Effector memory CD8-positive, alpha-beta T cell (primary cell): ENCODE results near the gene TYMS.

Source experiments
- ATAC-seq: fragments of 150-1000 bp; cut with Tn5 transposase; replicated peaks from 2 replicates; pipeline ENCODE4 v1.10.0; 2021; ENCODE audit warnings: mild to moderate bottlenecking, moderate library complexity
- DNase-seq, 3 experiments: peaks; one replicate each; pipeline ENCODE4 v3.0.0; 2021
- H3K27ac Mint-ChIP-seq, 2 donors: one replicate each; pipeline ENCODE4 v1.8.0; 2022; ENCODE audit warnings: mild to moderate bottlenecking in 2 of 2, mixed read lengths in 2 of 2, moderate library complexity in 2 of 2
- H3K27me3 Mint-ChIP-seq, 2 donors: one replicate each; pipeline ENCODE4 v1.8.0; 2022; ENCODE audit warnings: mixed read lengths in 2 of 2
- H3K36me3 Mint-ChIP-seq: one replicate; pipeline ENCODE4 v1.8.0; 2022; ENCODE audit warnings: mild to moderate bottlenecking, moderate library complexity, mixed read lengths; ENCODE audit not compliant: insufficient read depth
- H3K4me1 Mint-ChIP-seq, 2 donors: one replicate each; pipeline ENCODE4 v1.8.0; 2022; ENCODE audit warnings: low read depth in 2 of 2, mixed read lengths in 2 of 2
- H3K4me3 Mint-ChIP-seq, 2 donors: one replicate each; pipeline ENCODE4 v1.8.0; 2022; ENCODE audit warnings: mild to moderate bottlenecking in 2 of 2, mixed read lengths in 2 of 2, moderate library complexity in 2 of 2
- H3K9me3 Mint-ChIP-seq, 2 donors: one replicate each; pipeline ENCODE4 v1.8.0; 2022; ENCODE audit warnings: mixed read lengths in 2 of 2
- total RNA-seq, 9 experiments: gene quantifications; one replicate each; lab custom pipeline; 2026; lab: John Stamatoyannopoulos, UW

The TYMS gene
- total RNA-seq, result 0.32 to 10.8 (median 2.7) reads per million in 9 experiments

GRCh38 chr18:657311-658000 lies at the start of gene TYMS:
Gene TYMS, plus strand, starts transcription at chr18:657653. Its CDS starts 90 bp downstream, at chr18:657743.
- H3K4me3 Mint-ChIP-seq, result peak within 1 kb of the TSS; percentile 82 to 84
- peak within 1 kb of the TSS; percentile 10 to 41 for H3K27ac Mint-ChIP-seq
- peak; percentile 65 for ATAC-seq
- peak; percentile 9 to 22 (median 15) for DNase-seq
- H3K36me3 Mint-ChIP-seq, result peaks cover 3% of the 10 kb centered on the region
- peaks cover 28 to 41% of the 10 kb centered on the region in 2 donors for H3K27me3 Mint-ChIP-seq
- peaks cover 11 to 12% of the 10 kb centered on the region in 2 donors for H3K4me1 Mint-ChIP-seq
- H3K9me3 Mint-ChIP-seq, result peaks cover 0 to 2% of the 10 kb centered on the region in 2 donors

- Mint-ChIP-seq H3K9me3 (no peaks in the 10 kb centered on the region), H3K4me1 (no peaks in the 10 kb centered on the region), H3K4me3 (no peak overlapping the region), H3K27ac (no peak overlapping the region), H3K36me3 (no peaks in the 10 kb centered on the region), H3K27me3 (peaks cover 25 to 47% of the 10 kb centered on the region in 2 donors)
- ATAC-seq (no peak), DNase-seq (no peak)
Measured at GRCh38 chr18:607930-608329, 49.5 kb upstream of the TYMS start.

- H3K27ac Mint-ChIP-seq, result no peak overlapping the region
- no peak overlapping the region for H3K4me3 Mint-ChIP-seq
- H3K9me3 Mint-ChIP-seq, result no peaks in the 10 kb centered on the region
- H3K36me3 Mint-ChIP-seq, result no peaks in the 10 kb centered on the region
- ATAC-seq, result no peak
- no peak for DNase-seq
- no peaks in the 10 kb centered on the region for H3K4me1 Mint-ChIP-seq
- H3K27me3 Mint-ChIP-seq, result peaks cover 25 to 35% of the 10 kb centered on the region in 2 donors
Measured at GRCh38 chr18:610214-610928, 47.1 kb upstream of the TYMS start.

GRCh38 chr18:612156-612555 lies 45.3 kb upstream of the TYMS start:
- H3K27me3 Mint-ChIP-seq, result peaks cover 19 to 22% of the 10 kb centered on the region in 2 donors
- H3K4me1 Mint-ChIP-seq, result no peaks in the 10 kb centered on the region
- no peaks in the 10 kb centered on the region for H3K36me3 Mint-ChIP-seq
- H3K4me3 Mint-ChIP-seq, result no peak overlapping the region
- H3K9me3 Mint-ChIP-seq, result no peaks in the 10 kb centered on the region
- H3K27ac Mint-ChIP-seq, result no peak overlapping the region
- DNase-seq (no peak), ATAC-seq (no peak)

DNA sequence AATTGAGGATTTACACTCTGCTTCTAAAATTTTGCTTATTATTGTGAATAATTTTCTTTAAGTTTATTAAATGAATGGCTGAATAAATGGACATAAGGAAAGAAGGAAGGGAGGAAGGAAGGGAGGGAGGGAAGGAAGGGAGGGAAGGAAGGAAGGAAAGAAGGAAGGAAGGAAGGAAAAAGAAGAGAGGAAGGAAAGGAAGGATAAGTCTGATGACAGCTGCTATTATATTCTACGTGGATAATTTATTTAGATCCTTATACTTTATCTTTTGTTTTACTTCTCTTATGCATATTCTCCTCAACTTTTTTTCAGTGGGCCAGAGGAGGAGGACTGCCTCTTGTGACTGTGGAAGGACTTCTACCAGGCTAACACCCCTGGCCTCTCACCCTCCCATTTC lies 43.3 kb upstream of the TYMS start:
- no peaks in the 10 kb centered on the region for H3K36me3 Mint-ChIP-seq
- DNase-seq (no peak), ATAC-seq (no peak)
- H3K4me1 Mint-ChIP-seq, result no peaks in the 10 kb centered on the region
- H3K4me3 Mint-ChIP-seq, result no peak overlapping the region
- H3K9me3 Mint-ChIP-seq, result no peaks in the 10 kb centered on the region
- H3K27ac Mint-ChIP-seq, result no peak overlapping the region
- H3K27me3 Mint-ChIP-seq, result peaks cover 24 to 29% of the 10 kb centered on the region in 2 donors

GRCh38 chr18:615092-615521 lies 42.3 kb upstream of the TYMS start:
- Mint-ChIP-seq H3K9me3 (no peaks in the 10 kb centered on the region), H3K4me3 (no peak overlapping the region), H3K27ac (no peak overlapping the region), H3K4me1 (no peaks in the 10 kb centered on the region), H3K27me3 (peaks cover 24 to 34% of the 10 kb centered on the region in 2 donors), H3K36me3 (no peaks in the 10 kb centered on the region)
- DNase-seq (no peak), ATAC-seq (no peak)

GRCh38 chr18:615773-616172 lies 41.7 kb upstream of the TYMS start:
- DNase-seq (no peak), ATAC-seq (no peak)
- H3K4me1 Mint-ChIP-seq, result no peaks in the 10 kb centered on the region
- H3K36me3 Mint-ChIP-seq, result no peaks in the 10 kb centered on the region
- H3K27ac Mint-ChIP-seq, result no peak overlapping the region
- H3K9me3 Mint-ChIP-seq, result no peaks in the 10 kb centered on the region
- H3K27me3 Mint-ChIP-seq, result peaks cover 17 to 32% of the 10 kb centered on the region in 2 donors
- H3K4me3 Mint-ChIP-seq, result no peak overlapping the region

DNA sequence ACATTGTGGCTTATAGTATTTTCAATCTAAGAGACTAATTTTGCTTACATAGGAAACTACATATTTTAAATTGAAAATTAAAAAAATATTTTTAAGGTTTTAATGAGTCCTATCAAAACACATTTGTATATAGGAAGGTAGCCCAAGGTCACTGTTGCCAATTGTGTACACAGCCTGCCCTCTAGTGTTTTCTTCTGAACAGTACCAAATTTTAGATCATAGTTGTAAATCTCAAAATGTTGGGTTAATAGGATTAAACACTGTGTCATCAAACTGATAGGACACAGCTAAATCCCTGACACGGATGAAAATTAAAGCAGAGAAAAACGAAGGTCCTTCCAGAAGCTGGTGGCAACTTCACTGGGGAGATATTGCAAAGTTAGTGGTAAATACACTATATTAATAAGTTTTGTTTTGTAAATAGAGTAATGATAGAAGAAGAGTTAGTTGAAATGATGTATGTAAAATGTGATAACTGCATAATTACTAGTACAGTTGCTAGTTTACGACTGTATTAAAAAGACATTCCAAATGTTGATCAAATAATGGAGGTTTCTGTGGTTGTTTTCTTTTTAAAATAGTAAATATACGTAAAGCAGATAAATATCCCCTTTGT lies 41.0 kb upstream of the TYMS start:
- H3K4me1 Mint-ChIP-seq, result no peaks in the 10 kb centered on the region
- no peaks in the 10 kb centered on the region for H3K9me3 Mint-ChIP-seq
- H3K36me3 Mint-ChIP-seq, result no peaks in the 10 kb centered on the region
- H3K27me3 Mint-ChIP-seq, result peaks cover 12 to 26% of the 10 kb centered on the region in 2 donors
- no peak overlapping the region for H3K4me3 Mint-ChIP-seq
- ATAC-seq (peak; percentile 36), DNase-seq (no peak)
- H3K27ac Mint-ChIP-seq, result no peak overlapping the region

DNA sequence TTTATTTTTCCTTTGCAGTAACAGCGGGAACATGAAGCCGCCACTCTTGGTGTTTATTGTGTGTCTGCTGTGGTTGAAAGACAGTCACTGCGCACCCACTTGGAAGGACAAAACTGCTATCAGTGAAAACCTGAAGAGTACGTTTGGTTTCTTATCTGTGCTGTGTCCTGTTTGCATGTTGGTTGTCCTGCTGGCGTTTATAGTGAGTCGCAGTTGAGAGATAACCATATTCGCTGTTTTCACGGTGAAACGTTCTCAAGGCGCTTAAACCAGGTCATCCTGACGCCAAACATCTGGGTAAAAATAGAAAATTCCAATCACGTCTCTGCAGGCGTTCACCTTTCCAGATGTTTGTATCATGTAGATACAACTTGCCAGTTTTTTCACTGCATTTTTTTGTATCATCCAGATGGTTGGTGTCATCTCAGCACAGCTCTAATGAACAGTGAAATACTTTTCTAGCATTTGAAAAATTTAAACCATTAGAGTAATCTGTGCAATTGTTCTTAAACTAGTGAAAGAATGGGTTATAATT lies 39.4 kb upstream of the TYMS start:
- Mint-ChIP-seq H3K36me3 (no peaks in the 10 kb centered on the region), H3K27me3 (peaks cover 18 to 30% of the 10 kb centered on the region in 2 donors), H3K4me3 (no peak overlapping the region), H3K9me3 (no peaks in the 10 kb centered on the region), H3K27ac (no peak overlapping the region), H3K4me1 (no peaks in the 10 kb centered on the region)
- ATAC-seq, result no peak
- no peak for DNase-seq

GRCh38 chr18:618618-619017 lies 38.8 kb upstream of the TYMS start:
- H3K4me3 Mint-ChIP-seq, result no peak overlapping the region
- H3K4me1 Mint-ChIP-seq, result no peaks in the 10 kb centered on the region
- no peaks in the 10 kb centered on the region for H3K36me3 Mint-ChIP-seq
- peaks cover 19 to 34% of the 10 kb centered on the region in 2 donors for H3K27me3 Mint-ChIP-seq
- ATAC-seq (no peak), DNase-seq (no peak)
- no peaks in the 10 kb centered on the region for H3K9me3 Mint-ChIP-seq
- no peak overlapping the region for H3K27ac Mint-ChIP-seq

DNA sequence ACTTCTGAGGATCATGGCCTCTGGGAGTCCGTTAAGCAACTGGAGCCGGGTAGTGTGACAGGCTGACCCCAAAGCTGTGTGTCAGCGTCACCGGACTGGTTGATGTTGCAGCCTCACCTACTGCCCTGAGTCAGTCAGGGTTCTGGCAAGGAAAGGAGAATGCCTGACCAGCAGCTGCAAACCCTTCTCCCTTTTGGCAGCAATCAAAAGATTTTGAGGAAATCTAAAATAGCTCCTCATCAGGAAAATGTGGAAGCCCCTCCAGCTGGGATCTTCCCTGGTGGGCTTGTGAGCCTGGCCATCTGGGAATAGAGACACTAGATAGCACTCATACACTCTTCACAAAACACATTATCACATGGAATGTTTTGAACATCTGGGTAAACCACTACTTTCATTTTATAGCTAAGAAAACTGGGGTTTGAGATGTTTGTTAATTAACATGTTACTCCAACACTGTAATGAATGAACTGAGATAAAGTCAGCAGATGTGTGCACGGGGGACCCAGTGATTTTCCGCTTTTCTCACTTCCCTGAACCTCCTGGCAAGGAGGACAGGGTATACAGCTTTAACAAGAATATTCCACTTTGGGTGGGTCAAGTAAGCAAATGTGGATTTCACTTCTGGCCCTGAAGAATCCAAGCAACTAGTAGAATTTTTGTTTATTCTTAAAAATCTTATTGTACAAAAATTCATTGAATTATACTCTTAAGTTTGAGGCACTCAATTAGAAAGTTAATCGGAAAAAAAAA lies 36.0 kb upstream of the TYMS start:
- no peaks in the 10 kb centered on the region for H3K36me3 Mint-ChIP-seq
- H3K27me3 Mint-ChIP-seq, result peaks cover 26 to 41% of the 10 kb centered on the region in 2 donors
- H3K27ac Mint-ChIP-seq, result no peak overlapping the region
- no peaks in the 10 kb centered on the region for H3K4me1 Mint-ChIP-seq
- DNase-seq (no peak), ATAC-seq (no peak)
- H3K4me3 Mint-ChIP-seq, result no peak overlapping the region
- no peaks in the 10 kb centered on the region for H3K9me3 Mint-ChIP-seq

- Mint-ChIP-seq H3K27ac (no peak overlapping the region), H3K9me3 (no peaks in the 10 kb centered on the region), H3K4me1 (no peaks in the 10 kb centered on the region), H3K36me3 (no peaks in the 10 kb centered on the region), H3K27me3 (peaks cover 23 to 48% of the 10 kb centered on the region in 2 donors), H3K4me3 (no peak overlapping the region)
- DNase-seq (no peak), ATAC-seq (no peak)
Measured at GRCh38 chr18:622289-622688, 35.2 kb upstream of the TYMS start.
